Middle frontal gyrus (tissue), 1 donor: ENCODE results near the gene CPTP.

Experiments
- DNase-seq: peaks from one replicate; pipeline ENCODE4 v3.0.0-alpha.2; 2015; ENCODE audit warnings: low spot score; ENCODE audit errors: extremely low spot score

CPTP gene

GRCh38 chr1:1334835-1335234, 10.2 kb downstream of the CPTP start:
- DNase-seq, result no peak

DNA sequence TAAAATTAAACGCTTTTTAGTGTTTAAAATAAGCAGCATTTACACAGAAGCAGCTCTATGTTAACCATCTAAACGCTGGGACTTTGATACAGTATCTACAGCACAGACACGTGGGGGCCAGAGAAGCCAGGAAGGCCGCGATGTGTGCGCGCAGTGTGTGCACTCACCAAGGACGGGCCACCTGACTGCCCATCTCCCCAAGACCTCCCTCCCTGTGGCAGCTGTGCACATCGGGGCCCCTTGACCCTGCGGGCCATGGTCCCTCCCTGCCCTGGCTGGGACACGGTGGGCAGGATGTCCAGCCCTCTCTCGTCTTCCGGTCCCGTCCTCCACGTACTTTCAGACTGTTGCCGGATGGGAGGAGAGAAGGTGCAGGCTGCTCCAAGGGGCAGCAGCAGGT, 10.7 kb downstream of the CPTP start:
- DNase-seq, result no peak

- DNase-seq, result no peak
These were observed 11.2 kb downstream of the CPTP start for GRCh38 chr1:1335792-1336248.

DNA sequence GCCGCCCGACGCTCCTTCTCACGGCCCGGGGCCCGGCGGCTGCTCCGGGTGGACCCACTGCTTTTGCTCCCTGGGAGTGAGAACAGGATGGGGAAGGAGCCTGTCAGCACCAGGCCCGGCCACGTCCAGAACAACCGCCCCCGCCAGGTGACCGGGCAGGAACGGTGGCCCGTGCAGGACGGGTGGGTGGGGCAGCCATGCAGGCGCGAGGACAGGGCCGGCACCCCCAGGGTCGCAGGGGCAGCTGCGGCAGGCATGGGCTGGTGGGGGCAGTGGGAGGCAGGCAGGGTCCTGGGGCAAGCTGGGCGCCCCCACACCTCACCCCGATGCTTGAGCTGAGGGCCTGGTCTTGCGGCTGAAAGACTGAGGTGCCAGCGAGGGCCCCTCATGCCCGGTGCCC, 11.8 kb downstream of the CPTP start:
- no peak for DNase-seq

DNA sequence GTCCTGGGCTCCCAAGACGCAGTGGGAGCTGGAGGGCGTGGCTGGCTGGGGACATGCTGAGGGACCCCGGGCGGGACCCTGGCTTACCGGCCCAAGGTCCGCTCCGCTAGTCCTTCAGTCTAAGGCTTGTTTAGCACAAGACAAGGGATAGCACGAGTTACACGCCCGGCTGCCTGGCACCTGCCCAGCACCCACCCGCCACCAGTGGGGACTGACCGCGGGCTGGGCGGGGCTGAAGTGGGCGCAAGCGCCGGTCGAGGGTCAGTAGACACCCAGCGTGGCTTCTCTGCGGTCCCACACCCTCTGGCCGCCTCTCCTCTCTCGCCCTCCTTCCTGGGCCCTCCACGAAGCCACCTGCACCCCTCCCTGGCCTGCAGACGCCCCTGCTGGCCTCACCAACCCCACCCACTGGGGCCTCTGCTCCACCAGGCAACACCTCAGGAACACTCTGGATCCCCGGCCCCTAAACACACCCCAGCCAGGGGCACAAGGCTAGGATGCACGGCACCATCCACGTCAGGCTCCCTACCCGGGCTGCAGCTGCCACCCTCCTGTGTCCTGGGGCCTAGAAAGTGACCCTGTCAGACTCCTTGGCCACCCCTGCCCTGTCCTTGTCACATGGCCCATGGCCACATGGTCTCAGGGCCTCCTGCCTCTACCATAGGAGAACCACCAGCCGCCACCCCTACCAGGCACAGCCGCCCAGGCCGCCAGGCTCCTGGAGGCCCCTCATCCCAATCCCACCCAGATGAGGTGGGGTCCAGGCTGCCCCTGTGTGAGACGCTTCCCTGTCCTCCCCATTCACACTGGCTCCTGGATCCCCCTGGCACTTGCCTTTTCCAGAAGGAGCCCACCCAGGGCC, 12.6 kb downstream of the CPTP start:
- DNase-seq, result no peak

DNA sequence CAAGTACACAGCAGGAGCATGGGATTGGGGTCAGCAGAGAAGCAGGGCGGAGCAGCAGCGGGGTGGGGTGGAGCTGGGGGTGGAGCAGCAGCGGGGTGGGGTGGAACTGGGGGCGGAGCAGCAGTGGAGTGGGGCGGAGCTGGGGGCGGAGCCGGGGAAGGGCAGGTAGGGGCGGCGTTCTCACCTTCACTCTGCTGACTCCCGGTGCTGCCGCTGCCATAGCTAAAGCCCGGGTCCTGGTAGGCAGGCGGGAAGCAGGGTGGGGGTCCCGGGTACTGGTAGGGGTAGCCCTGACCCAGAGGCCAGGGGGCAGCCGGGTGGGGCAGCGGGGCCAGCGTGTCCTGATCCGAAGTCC, 13.2 kb downstream of the CPTP start:
- no peak for DNase-seq

DNA sequence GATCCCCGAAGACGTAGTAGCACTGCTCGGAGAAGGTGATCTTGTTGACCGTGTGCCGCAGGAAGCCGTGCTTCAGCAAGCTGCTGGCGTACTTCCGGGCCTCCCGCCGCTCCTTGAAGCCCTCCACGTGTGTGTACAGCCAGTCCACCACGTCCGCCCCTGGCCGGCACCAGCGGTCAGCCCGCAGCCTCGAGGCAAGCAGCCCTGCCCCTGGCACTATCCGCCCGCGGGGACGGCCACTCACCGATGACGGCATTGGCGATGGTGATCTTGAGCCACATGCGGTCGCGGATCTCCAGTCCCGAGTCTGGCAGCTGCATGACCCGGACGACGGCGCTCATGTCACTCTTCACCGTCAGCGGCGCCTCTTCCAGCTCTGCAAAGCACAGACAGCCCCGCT, 13.7 kb downstream of the CPTP start:
- no peak for DNase-seq

DNA sequence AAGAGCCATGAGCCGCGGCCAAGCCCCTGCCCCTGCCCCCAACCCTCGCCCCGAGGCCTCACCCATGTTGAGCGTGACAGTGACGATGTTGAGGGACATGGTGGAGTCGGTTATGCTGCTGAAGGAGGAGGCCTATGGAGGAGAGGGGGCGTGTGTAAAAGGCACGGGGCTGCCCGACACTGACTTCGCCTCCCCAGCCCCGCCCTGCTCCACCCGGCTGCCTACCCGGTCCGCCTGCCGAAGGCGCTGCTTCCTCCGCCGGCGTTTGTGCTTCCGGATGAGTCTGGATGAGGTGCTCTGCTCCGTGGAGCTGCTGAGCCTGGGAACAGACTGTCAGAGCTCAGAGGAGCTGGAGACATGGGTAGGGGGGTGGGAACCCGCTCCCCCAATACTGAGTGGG, 15.6 kb downstream of the CPTP start:
- DNase-seq, result no peak

- no peak for DNase-seq
These were observed 16.4 kb downstream of the CPTP start for GRCh38 chr1:1340791-1341548.

DNA sequence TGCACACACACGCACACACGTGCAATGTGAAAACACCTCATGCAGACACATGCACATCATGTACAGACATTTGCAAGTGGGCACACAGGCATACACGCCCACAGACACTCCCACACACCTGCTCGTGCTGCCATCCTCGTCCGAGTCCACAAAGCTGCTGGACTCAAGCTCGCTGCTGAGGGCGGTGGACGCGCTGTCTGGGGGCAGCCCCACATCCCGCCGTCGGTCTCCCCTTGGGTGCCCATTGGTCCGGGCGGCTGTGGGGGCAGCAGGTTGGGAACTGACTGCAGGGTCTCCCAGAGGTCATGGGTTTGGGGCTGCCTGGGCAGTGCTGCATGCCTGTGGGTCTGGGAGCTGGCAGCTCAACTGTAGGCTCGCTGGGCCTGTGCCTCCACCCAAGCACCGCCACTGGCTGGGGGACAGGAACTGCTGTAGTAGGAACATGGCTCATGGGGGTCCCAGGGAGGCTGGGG, 17.0 kb downstream of the CPTP start:
- DNase-seq, result no peak

DNA sequence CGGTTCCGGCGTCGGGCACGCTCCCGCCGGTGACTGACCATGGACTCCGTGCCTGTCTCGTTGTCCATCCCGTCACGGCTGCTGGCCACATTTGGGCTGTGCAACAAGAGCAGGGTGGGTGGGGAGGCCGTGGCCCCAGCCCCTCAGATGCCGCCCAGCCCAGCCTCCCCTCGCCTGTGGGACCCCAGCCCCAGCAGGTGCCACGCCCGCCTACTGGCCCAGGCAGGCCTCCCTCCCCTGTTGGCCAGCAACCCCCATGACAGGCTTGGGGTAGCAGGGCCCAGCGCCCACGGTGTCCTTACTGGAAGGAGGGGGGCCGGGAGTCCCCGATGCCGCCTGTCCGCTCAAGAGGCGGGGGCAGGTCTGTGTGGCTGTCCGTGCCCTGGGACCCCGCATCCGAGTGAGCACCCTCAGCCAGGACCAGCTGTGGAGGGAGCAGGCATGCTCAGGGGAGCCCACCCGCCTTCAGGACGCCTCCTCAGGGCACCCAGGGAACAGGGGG, 17.5 kb downstream of the CPTP start:
- DNase-seq, result no peak

DNA sequence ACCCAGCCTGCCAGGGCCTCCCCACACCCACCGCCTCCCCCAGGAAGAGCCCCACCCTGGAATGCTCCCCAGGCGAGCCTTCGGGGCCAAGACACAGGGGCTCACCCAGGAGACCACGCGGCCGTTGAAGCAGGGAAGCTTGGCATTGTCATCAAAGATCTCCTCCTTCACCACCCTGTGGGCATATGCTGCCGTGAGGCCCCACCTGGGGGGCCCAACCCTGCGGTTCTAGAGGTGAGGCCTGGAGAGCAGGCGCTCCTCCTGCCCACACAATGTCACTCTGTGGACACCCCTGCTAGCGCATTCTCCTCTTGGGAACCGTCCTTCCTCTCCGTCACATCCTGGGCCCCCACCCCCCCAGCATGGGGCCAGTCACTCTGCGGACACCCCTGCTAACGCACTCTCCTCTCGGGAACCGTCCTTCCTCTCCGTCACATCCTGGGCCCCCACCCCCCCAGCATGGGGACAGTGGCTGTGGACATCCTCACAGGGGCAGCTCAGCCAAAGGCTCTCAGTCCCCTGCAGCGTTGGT, 18.0 kb downstream of the CPTP start:
- DNase-seq, result no peak

DNA sequence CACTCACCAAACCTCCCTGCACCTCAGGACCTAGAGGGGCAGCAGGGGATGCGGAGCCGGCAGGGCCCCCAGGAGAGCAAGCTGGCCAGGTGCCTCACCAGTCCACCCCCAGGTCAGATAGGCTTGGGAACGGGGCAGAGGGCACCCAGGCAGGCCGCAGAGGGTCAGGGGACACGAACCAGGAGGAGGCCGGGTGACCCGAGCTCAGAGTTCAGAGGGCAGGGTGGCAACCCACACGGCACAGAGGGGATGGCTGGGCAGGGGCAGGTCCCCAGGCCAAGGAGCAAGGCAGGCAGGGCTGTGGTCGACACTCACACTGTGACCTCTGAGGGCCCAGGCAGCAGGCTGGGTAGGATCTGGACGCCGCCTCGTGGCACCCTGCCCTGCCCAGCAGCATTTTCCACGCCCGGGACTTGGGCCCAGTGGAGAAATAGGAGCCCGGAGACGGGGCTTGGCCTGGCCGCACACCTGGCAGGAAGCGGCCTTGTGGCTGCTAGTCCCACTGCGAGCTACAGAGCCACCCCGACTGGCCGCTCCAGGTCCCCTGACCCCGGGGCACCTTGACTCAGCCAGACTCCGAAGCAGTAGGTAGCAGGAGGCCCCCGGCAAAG, 19.3 kb downstream of the CPTP start:
- no peak for DNase-seq

GRCh38 chr1:1344655-1345361, 20.2 kb downstream of the CPTP start:
- no peak for DNase-seq

DNA sequence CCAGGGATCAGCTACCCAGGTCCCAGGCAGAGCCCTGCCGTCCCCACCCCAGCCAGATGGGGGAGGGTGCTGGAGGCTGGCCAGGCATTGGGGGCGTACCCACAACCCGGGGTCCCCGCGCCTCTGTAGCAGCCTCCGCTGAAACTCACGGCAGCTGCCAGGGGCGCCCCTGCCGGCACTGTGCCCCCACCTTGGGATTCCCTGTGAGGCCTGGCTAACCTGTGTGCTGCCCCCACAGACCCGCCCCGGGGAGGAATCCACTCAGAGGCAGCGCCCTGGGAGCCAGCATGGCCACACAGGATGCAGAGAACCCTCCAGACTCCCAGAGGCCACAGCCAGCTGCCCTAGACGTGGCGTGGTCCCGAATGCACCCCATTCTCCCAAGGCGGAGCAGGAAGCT, 20.8 kb downstream of the CPTP start:
- no peak for DNase-seq

GRCh38 chr1:1345860-1346500, 21.4 kb downstream of the CPTP start:
- no peak for DNase-seq

DNA sequence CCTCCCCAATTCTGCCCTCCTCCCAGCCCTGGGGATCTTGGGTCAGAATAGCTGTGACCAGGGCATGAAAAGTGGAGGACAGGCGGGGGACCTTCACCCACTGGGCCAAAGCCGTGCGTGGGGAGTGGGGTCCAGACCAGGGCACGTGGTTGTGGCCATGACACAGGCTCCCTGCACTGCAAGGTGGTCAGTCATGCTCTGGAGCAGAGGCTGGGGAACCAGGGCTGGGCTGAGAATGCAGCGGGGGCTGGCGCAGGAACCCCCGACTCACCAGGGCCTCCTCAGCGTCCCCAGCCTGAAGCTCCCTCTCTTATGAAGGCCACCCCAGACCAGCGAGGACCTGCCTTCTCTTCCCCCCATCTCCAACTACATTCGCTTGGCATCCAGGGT, 21.9 kb downstream of the CPTP start:
- no peak for DNase-seq

DNA sequence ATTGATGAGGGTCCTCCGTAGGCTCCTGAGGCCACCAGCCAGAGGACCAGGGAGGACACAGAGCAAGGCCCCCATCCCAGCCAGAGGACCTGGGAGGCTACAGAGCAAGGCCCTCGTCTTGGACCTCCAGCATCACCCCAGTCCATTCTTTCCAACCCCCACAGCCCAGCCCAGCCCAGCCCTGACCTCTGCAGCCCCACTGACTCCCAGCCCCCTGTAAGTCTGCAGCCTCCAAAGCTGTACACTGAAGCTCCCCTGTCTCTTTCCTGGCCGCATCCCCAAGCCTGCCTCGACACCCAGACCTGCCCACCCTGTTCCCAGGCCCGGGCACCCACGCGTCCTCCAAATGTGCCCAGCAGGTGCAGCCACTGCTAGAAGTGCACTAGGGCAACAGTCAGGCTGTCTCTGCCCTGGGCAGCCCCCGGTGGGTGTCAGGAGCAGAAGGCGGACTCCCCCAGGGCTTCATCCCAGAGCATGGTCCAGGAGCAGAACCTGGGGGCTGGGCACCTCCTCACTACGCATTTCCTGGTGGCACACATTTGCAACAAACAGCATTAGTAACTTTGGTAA, 22.5 kb downstream of the CPTP start:
- DNase-seq, result no peak

- DNase-seq, result no peak
These were observed 23.2 kb downstream of the CPTP start for GRCh38 chr1:1347663-1348419.
